DMS 273 treated with DMSO at 0.1 percent for 48 hours (cell line): ENCODE results near the gene CBX8.

Source experiments
- DNase-seq: peaks from one replicate; lab custom pipeline; 2025; lab: John Stamatoyannopoulos, UW

Gene CBX8

GRCh38 chr17:79819534-79820276, 22.8 kb upstream of the CBX8 start:
- DNase-seq: no peak

- DNase-seq: no peak
Observed at GRCh38 chr17:79819085-79819484, 22.2 kb upstream of the CBX8 start.

GRCh38 chr17:79818026-79818758, 21.3 kb upstream of the CBX8 start:
- DNase-seq: no peak

- DNase-seq: no peak
Observed at GRCh38 chr17:79815836-79816461, 19.1 kb upstream of the CBX8 start.

GRCh38 chr17:79814974-79815835, 18.3 kb upstream of the CBX8 start:
- DNase-seq: no peak

- DNase-seq: no peak
Observed at GRCh38 chr17:79814127-79814973, 17.5 kb upstream of the CBX8 start.

- DNase-seq: no peak
Observed at GRCh38 chr17:79813297-79814126, 16.6 kb upstream of the CBX8 start.

GRCh38 chr17:79812353-79813258, 15.7 kb upstream of the CBX8 start:
- no peak for DNase-seq

GRCh38 chr17:79811868-79812352, 15.0 kb upstream of the CBX8 start:
- DNase-seq: no peak

GRCh38 chr17:79811011-79811867, 14.4 kb upstream of the CBX8 start:
- peak; percentile 50 for DNase-seq

GRCh38 chr17:79810130-79811010, 13.5 kb upstream of the CBX8 start:
- DNase-seq: peak; percentile 82

GRCh38 chr17:79809530-79810129, 12.8 kb upstream of the CBX8 start:
- DNase-seq: no peak

- DNase-seq: peak; percentile 24
Observed at GRCh38 chr17:79808763-79809529, 12.1 kb upstream of the CBX8 start.

GRCh38 chr17:79806863-79807720, 10.2 kb upstream of the CBX8 start:
- DNase-seq: no peak

- no peak for DNase-seq
Observed at GRCh38 chr17:79806446-79806760, 9.5 kb upstream of the CBX8 start.
